Neural progenitor cell (in vitro differentiated cells): ENCODE measurements around the gene STAT4. TPM values are rescaled to one million over a fixed set of nuclear protein-coding genes. Genes with fewer than 3 reads are reported as not detected.

Source experiments
- DNase-seq: peaks from one replicate; pipeline ENCODE4 v3.0.0-alpha.2; 2016; ENCODE audit warnings: low spot score
- H2AFZ ChIP-seq: fragments of 200-600 bp; sonication (generic); replicated peaks from 2 replicates; pipeline ENCODE4 v1.6.1; 2016; ENCODE audit warnings: antibody characterized with exemption
- H3F3A ChIP-seq: fragments of 200-600 bp; sonication (generic); 2 replicates; pipeline ENCODE4 v1.6.1; 2016; ENCODE audit warnings: antibody characterized with exemption, low read depth
- H3K27ac ChIP-seq: fragments of 200-600 bp; sonication (generic); 2 replicates; pipeline ENCODE4 v1.5.1; 2016; ENCODE audit warnings: mild to moderate bottlenecking
- H3K27me3 ChIP-seq: fragments of 200-600 bp; sonication (generic); 2 replicates; pipeline ENCODE4 v1.6.1; 2016; ENCODE audit warnings: mild to moderate bottlenecking, moderate library complexity
- H3K36me3 ChIP-seq: fragments of 200-600 bp; sonication (generic); 2 replicates; pipeline ENCODE4 v1.5.1; 2016
- H3K4me1 ChIP-seq: fragments of 200-600 bp; sonication (generic); 2 replicates; pipeline ENCODE4 v1.6.1; 2016; ENCODE audit warnings: mixed run types
- H3K4me2 ChIP-seq: fragments of 200-600 bp; sonication (generic); 2 replicates; pipeline ENCODE4 v1.6.1; 2016
- H3K4me3 ChIP-seq: fragments of 200-600 bp; sonication (generic); 2 replicates; pipeline ENCODE4 v1.5.1; 2016
- H3K79me2 ChIP-seq: fragments of 200-600 bp; sonication (generic); 2 replicates; pipeline ENCODE4 v1.6.1; 2016; ENCODE audit warnings: low read depth
- H3K9ac ChIP-seq: fragments of 200-600 bp; sonication (generic); 2 replicates; pipeline ENCODE4 v1.6.1; 2016
- H3K9me3 ChIP-seq: fragments of 200-600 bp; sonication (generic); 2 replicates; pipeline ENCODE4 v1.5.1; 2016; ENCODE audit warnings: low read depth
- H4K20me1 ChIP-seq: fragments of 200-600 bp; sonication (generic); 2 replicates; pipeline ENCODE4 v1.6.1; 2016; ENCODE audit warnings: low read depth
- H3K27ac Mint-ChIP-seq: 3 replicates; pipeline ENCODE4 v1.8.0; 2021; ENCODE audit warnings: mixed read lengths
- H3K27me3 Mint-ChIP-seq: 2 replicates; pipeline ENCODE4 v1.8.0; 2022; ENCODE audit warnings: low read depth, mild to moderate bottlenecking, inconsistent platforms, moderate library complexity, mixed read lengths; ENCODE audit not compliant: insufficient read depth
- H3K36me3 Mint-ChIP-seq: 3 replicates; pipeline ENCODE4 v1.8.0; 2021; ENCODE audit warnings: mixed read lengths
- H3K4me1 Mint-ChIP-seq: 3 replicates; pipeline ENCODE4 v1.8.0; 2021; ENCODE audit warnings: mixed read lengths
- H3K4me3 Mint-ChIP-seq: 3 replicates; pipeline ENCODE4 v1.8.0; 2021; ENCODE audit warnings: mild to moderate bottlenecking, moderate library complexity, mixed read lengths
- H3K9me3 Mint-ChIP-seq: 3 replicates; pipeline ENCODE4 v1.8.0; 2020; ENCODE audit warnings: mixed read lengths
- EZH2 ChIP-seq: fragments of 200-600 bp; sonication (generic); IDR thresholded peaks from 2 replicates; pipeline ENCODE4 v1.6.1; 2017; ENCODE audit warnings: antibody characterized with exemption, mild to moderate bottlenecking, moderate library complexity
- EZH2phosphoT487 ChIP-seq: fragments of 200-600 bp; sonication (generic); IDR thresholded peaks from 2 replicates; pipeline ENCODE4 v1.6.1; 2017; ENCODE audit warnings: antibody characterized with exemption
- total RNA-seq: library from RNA; depleted of rRNA; stranded (reverse); fragments of >200 nt; gene quantifications from 2 replicates; pipeline ENCODE4 v1.2.3, GENCODE V29; 2015; ENCODE audit warnings: low replicate concordance
- TF ChIP-seq, protein P1 (sequence below): fragments of 200-600 bp; sonication (generic); IDR thresholded peaks from 2 replicates; pipeline ENCODE4 v1.5.1; 2017; ENCODE audit warnings: antibody characterized with exemption, mild to moderate bottlenecking

Gene STAT4
- total RNA-seq, 1 donor from 2014 or later = 0.32 TPM

DNA sequence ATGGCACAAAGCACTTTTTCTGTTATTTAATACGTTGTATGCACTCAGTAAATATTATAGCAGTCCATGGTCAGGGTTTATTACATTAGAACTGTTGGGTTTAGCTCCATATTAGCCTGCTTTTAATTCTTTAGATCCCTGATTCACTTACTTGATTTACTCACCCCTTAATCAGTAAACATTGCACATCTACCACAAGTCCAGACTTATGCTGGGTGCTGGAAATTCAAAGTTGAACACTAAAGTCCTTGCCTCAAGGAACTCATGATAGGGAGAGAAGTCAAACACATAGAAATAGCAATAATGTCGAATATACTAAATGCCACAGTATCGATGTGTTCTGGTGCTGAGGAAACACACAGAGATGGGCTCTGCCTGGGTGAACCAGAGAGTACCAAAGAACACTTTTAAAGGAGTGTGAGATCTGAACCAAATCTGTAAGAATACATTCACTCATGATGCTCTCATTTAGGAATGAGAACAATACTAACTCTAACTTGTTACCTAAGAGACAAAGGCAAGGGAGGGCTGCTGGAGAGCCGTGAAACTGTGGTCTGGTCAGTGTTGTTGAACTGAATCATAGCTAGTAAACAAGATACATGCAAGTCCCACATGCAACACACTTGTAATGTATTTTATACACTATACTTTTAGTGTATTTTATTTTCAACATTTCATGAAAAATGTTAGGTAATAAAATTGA is 4.9 kb downstream of the STAT4 start:
- H3K27me3 Mint-ChIP-seq = no peaks in the 10 kb centered on the region
- no peaks in the 10 kb centered on the region for H3K36me3 ChIP-seq
- H3F3A ChIP-seq = no peaks in the 10 kb centered on the region
- peaks cover 33% of the 10 kb centered on the region for H3K27me3 ChIP-seq
- H4K20me1 ChIP-seq = no peaks in the 10 kb centered on the region
- peaks cover 3% of the 10 kb centered on the region for H3K4me1 Mint-ChIP-seq
- no peak overlapping the region for H3K4me3 Mint-ChIP-seq
- H3K9me3 ChIP-seq = no peaks in the 10 kb centered on the region
- no peak for DNase-seq
- H3K4me3 ChIP-seq = no peak overlapping the region
- H3K27ac Mint-ChIP-seq = no peak overlapping the region
- no peaks in the 10 kb centered on the region for H3K4me1 ChIP-seq
- no peaks in the 10 kb centered on the region for H3K9me3 Mint-ChIP-seq
- H3K36me3 Mint-ChIP-seq = no peaks in the 10 kb centered on the region
- no peak overlapping the region for H3K27ac ChIP-seq
- no peaks in the 10 kb centered on the region for H3K79me2 ChIP-seq
- TF ChIP-seq EZH2 (no peak), EZH2phosphoT487 (no peak)
- TF ChIP-seq, protein P1, sequence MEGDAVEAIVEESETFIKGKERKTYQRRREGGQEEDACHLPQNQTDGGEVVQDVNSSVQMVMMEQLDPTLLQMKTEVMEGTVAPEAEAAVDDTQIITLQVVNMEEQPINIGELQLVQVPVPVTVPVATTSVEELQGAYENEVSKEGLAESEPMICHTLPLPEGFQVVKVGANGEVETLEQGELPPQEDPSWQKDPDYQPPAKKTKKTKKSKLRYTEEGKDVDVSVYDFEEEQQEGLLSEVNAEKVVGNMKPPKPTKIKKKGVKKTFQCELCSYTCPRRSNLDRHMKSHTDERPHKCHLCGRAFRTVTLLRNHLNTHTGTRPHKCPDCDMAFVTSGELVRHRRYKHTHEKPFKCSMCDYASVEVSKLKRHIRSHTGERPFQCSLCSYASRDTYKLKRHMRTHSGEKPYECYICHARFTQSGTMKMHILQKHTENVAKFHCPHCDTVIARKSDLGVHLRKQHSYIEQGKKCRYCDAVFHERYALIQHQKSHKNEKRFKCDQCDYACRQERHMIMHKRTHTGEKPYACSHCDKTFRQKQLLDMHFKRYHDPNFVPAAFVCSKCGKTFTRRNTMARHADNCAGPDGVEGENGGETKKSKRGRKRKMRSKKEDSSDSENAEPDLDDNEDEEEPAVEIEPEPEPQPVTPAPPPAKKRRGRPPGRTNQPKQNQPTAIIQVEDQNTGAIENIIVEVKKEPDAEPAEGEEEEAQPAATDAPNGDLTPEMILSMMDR = no peak
- no peak overlapping the region for H2AFZ ChIP-seq
- H3K4me2 ChIP-seq = no peak overlapping the region
- no peak overlapping the region for H3K9ac ChIP-seq

DNA sequence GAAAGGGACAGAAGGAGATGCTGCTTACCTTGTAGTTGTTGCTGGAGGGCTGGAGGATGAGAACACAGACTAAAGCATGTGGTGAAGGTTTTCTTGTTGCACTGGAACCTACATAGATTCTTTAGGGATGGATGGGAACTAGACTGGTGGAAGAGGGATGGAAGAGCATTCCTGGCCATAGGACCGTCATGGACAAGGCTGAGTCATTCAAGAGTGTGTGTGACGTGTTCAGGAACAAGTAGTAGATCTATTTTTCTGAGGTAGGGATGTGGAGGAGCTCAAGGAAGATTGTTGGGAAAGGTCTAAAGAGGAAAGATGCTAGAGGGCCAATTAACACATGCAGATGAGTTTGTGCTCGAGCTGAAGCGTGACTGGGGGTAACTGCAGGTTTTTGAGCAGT is 6.6 kb downstream of the STAT4 start:
- H3K4me2 ChIP-seq = no peak overlapping the region
- Mint-ChIP-seq H3K27me3 (no peaks in the 10 kb centered on the region), H3K27ac (no peak overlapping the region), H3K4me1 (no peaks in the 10 kb centered on the region), H3K9me3 (no peaks in the 10 kb centered on the region), H3K36me3 (no peaks in the 10 kb centered on the region), H3K4me3 (no peak overlapping the region)
- no peaks in the 10 kb centered on the region for H3F3A ChIP-seq
- H3K9ac ChIP-seq = no peak overlapping the region
- peaks cover 16% of the 10 kb centered on the region for H3K27me3 ChIP-seq
- TF ChIP-seq EZH2 (no peak), EZH2phosphoT487 (no peak)
- TF ChIP-seq, protein P1 = no peak
- H4K20me1 ChIP-seq = no peaks in the 10 kb centered on the region
- no peaks in the 10 kb centered on the region for H3K79me2 ChIP-seq
- H3K36me3 ChIP-seq = no peaks in the 10 kb centered on the region
- H3K4me1 ChIP-seq = no peaks in the 10 kb centered on the region
- no peak for DNase-seq
- H3K27ac ChIP-seq = no peak overlapping the region
- no peak overlapping the region for H2AFZ ChIP-seq
- H3K9me3 ChIP-seq = no peaks in the 10 kb centered on the region
- H3K4me3 ChIP-seq = no peak overlapping the region

DNA sequence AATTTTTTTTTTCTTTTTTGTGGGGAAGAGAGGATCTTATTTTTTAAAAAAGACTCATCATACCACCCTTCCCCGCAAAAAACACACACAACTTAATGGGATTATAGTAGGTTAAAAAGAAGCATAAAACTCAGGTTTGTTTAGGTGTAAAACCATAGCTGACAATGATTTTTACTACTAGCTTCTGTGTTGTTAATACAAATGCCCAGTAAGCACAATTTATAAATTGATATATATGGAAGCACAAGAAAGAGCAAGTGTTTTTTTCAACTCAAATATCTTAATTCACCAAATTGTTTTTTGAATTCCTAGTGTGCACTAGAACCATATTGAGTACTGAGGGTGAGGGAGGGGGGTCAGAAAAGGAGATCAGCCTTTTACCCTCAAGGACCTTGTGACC is 7.0 kb downstream of the STAT4 start:
- Histone ChIP-seq H4K20me1 (no peaks in the 10 kb centered on the region), H2AFZ (no peak overlapping the region), H3K36me3 (no peaks in the 10 kb centered on the region), H3K9me3 (no peaks in the 10 kb centered on the region), H3K27me3 (peaks cover 12% of the 10 kb centered on the region), H3F3A (no peaks in the 10 kb centered on the region), H3K4me3 (no peak overlapping the region), H3K4me1 (no peaks in the 10 kb centered on the region), H3K27ac (no peak overlapping the region), H3K9ac (no peak overlapping the region), H3K79me2 (no peaks in the 10 kb centered on the region), H3K4me2 (no peak overlapping the region)
- Mint-ChIP-seq H3K27ac (no peak overlapping the region), H3K9me3 (no peaks in the 10 kb centered on the region), H3K27me3 (no peaks in the 10 kb centered on the region), H3K4me3 (no peak overlapping the region), H3K36me3 (no peaks in the 10 kb centered on the region), H3K4me1 (no peaks in the 10 kb centered on the region)
- TF ChIP-seq EZH2 = no peak
- TF ChIP-seq EZH2phosphoT487 = no peak
- TF ChIP-seq, protein P1 = no peak
- DNase-seq = no peak
